Stimulated activated CD4-positive, alpha-beta T cell treated with anti-CD3 and anti-CD28 coated beads, Interleukin-12 subunit alpha, Interleukin-12 subunit beta, amount 100 ng/mL, for 24 hours (primary cell): ENCODE data around the gene HAS3.
"Not testable (repeated sequence)": the region's sequence is repeated elsewhere in the genome, so short reads cannot be mapped to it uniquely, and the experiment has no call there.

Experiments used
- DNase-seq, 2 experiments: peaks; one replicate each; pipeline ENCODE4 v3.0.0-alpha.2; 2020; ENCODE audit warnings: low read depth in 2 of 2

HAS3 gene

GRCh38 chr16:69116256-69116875 is 10.9 kb downstream of the HAS3 start:
- DNase-seq: no peak

GRCh38 chr16:69116906-69117305 is 11.5 kb downstream of the HAS3 start:
- DNase-seq: no peak

- DNase-seq: no peak
These were observed 13.0 kb downstream of the HAS3 start for GRCh38 chr16:69118468-69118867.

GRCh38 chr16:69118994-69119393 is 13.5 kb downstream of the HAS3 start:
- DNase-seq: no peak

- no peak for DNase-seq
These were observed 14.1 kb downstream of the HAS3 start for GRCh38 chr16:69119536-69119935.

- no peak for DNase-seq
These were observed 14.7 kb downstream of the HAS3 start for GRCh38 chr16:69120096-69120664.

- peak in 1 of 2 experiments; percentile 46 for DNase-seq
These were observed 18.5 kb downstream of the HAS3 start for GRCh38 chr16:69123910-69124309.

GRCh38 chr16:69124406-69124805 is 19.0 kb downstream of the HAS3 start:
- not testable (repeated sequence) for DNase-seq

- DNase-seq: not testable (repeated sequence)
These were observed 19.5 kb downstream of the HAS3 start for GRCh38 chr16:69124961-69125360.

GRCh38 chr16:69126221-69126620 is 20.8 kb downstream of the HAS3 start:
- no peak for DNase-seq

- DNase-seq: not testable (repeated sequence)
These were observed 21.3 kb downstream of the HAS3 start for GRCh38 chr16:69126801-69127200.

GRCh38 chr16:69127966-69128510 is 22.6 kb downstream of the HAS3 start:
- no peak for DNase-seq

GRCh38 chr16:69130461-69130860 is 25.0 kb downstream of the HAS3 start:
- DNase-seq: no peak

- DNase-seq: no peak
These were observed 25.9 kb downstream of the HAS3 start for GRCh38 chr16:69131167-69131838.

GRCh38 chr16:69131839-69132423 is 26.5 kb downstream of the HAS3 start:
- DNase-seq: peak; percentile 54 to 86

GRCh38 chr16:69132424-69133252 is 27.2 kb downstream of the HAS3 start, which contains the start of the genes CHTF8 and UTP4:
CHTF8 (minus strand) TSS chr16:69132588; CDS start chr16:69121458, 11,130 bp downstream.
UTP4 (plus strand) TSS chr16:69132649; CDS start chr16:69133460, 811 bp downstream.
- DNase-seq: peak; percentile 72 to 85

- no peak for DNase-seq
These were observed 28.0 kb downstream of the HAS3 start for GRCh38 chr16:69133373-69133954.

GRCh38 chr16:69138608-69139007 is 33.2 kb downstream of the HAS3 start:
- DNase-seq: no peak

GRCh38 chr16:69139464-69139863 is 34.0 kb downstream of the HAS3 start:
- DNase-seq: not testable (repeated sequence)

GRCh38 chr16:69141014-69141413 is 35.6 kb downstream of the HAS3 start:
- DNase-seq: no peak

GRCh38 chr16:69141936-69142335 is 36.5 kb downstream of the HAS3 start:
- no peak for DNase-seq
